Neural crest cell (in vitro differentiated cells): Measurements from ENCODE around the gene LYPD4. TPM values are rescaled to one million over a fixed set of nuclear protein-coding genes. Genes with fewer than 3 reads are reported as not detected.

ENCODE experiments used
- DNase-seq: peaks from one replicate; pipeline ENCODE4 v3.0.0; 2021; ENCODE audit warnings: low read depth, mixed read lengths, low spot score
- H3K27ac Mint-ChIP-seq: one replicate; pipeline ENCODE4 v1.8.0; 2021; ENCODE audit warnings: mild to moderate bottlenecking, mixed read lengths; ENCODE audit not compliant: unreplicated experiment
- H3K27me3 Mint-ChIP-seq: 2 replicates; pipeline ENCODE4 v1.8.0; 2021; ENCODE audit warnings: low read depth, mild to moderate bottlenecking, mixed read lengths
- H3K36me3 Mint-ChIP-seq: 2 replicates; pipeline ENCODE4 v1.8.0; 2021; ENCODE audit warnings: low read depth, mild to moderate bottlenecking, mixed read lengths
- H3K4me1 Mint-ChIP-seq: 2 replicates; pipeline ENCODE4 v1.8.0; 2021; ENCODE audit warnings: mixed read lengths
- H3K4me3 Mint-ChIP-seq: one replicate; pipeline ENCODE4 v1.8.0; 2021; ENCODE audit warnings: mild to moderate bottlenecking, mixed read lengths
- H3K9me3 Mint-ChIP-seq: 2 replicates; pipeline ENCODE4 v1.8.0; 2021; ENCODE audit warnings: mixed read lengths
- CTCF ChIP-seq: fragments of 200-600 bp; sonication (generic); conservative IDR thresholded peaks from 2 replicates; pipeline ENCODE4 v1.5.0; 2021; ENCODE audit warnings: antibody characterized with exemption, mild to moderate bottlenecking
- total RNA-seq: library from RNA; stranded (reverse); gene quantifications from 2 replicates; pipeline ENCODE4 v1.2.1, GENCODE V29; 2021

LYPD4 gene
- total RNA-seq, 1 donor from 2014 or later, result not detected

- no peak for TF ChIP-seq CTCF
- Mint-ChIP-seq H3K27me3 (peaks cover 30% of the 10 kb centered on the region), H3K27ac (peak within 1 kb of the TSS; percentile 6), H3K36me3 (no peaks in the 10 kb centered on the region), H3K9me3 (no peaks in the 10 kb centered on the region), H3K4me3 (peak within 1 kb of the TSS; percentile 98), H3K4me1 (peaks cover 36% of the 10 kb centered on the region)
- no peak for DNase-seq
Measured at GRCh38 chr19:41882568-41883462, 38.3 kb upstream of the LYPD4 start, which contains the start of gene ARHGEF1. TSS of gene ARHGEF1 (plus strand) at chr19:41883184. CDS start at chr19:41888083, 4,899 bp downstream.

- no peaks in the 10 kb centered on the region for H3K36me3 Mint-ChIP-seq
- peaks cover 22% of the 10 kb centered on the region for H3K4me1 Mint-ChIP-seq
- TF ChIP-seq CTCF, result no peak
- H3K27ac Mint-ChIP-seq, result no peak overlapping the region
- peak overlapping the region; percentile 76 for H3K4me3 Mint-ChIP-seq
- peaks cover 37% of the 10 kb centered on the region for H3K27me3 Mint-ChIP-seq
- no peaks in the 10 kb centered on the region for H3K9me3 Mint-ChIP-seq
- no peak for DNase-seq
Measured at GRCh38 chr19:41880329-41880708, 35.8 kb upstream of the LYPD4 start.

- Mint-ChIP-seq H3K4me3 (peak overlapping the region; percentile 76), H3K36me3 (no peaks in the 10 kb centered on the region), H3K9me3 (no peaks in the 10 kb centered on the region), H3K4me1 (peaks cover 18% of the 10 kb centered on the region), H3K27me3 (peaks cover 37% of the 10 kb centered on the region), H3K27ac (no peak overlapping the region)
- no peak for TF ChIP-seq CTCF
- no peak for DNase-seq
Measured at GRCh38 chr19:41879670-41880328, 35.3 kb upstream of the LYPD4 start.

GRCh38 chr19:41879080-41879479 is 34.6 kb upstream of the LYPD4 start:
- Mint-ChIP-seq H3K27me3 (peaks cover 37% of the 10 kb centered on the region), H3K27ac (no peak overlapping the region), H3K4me3 (no peak overlapping the region), H3K4me1 (peaks cover 15% of the 10 kb centered on the region), H3K9me3 (no peaks in the 10 kb centered on the region), H3K36me3 (no peaks in the 10 kb centered on the region)
- DNase-seq, result no peak
- TF ChIP-seq CTCF, result no peak

GRCh38 chr19:41877916-41878905 is 33.7 kb upstream of the LYPD4 start:
- no peak for DNase-seq
- H3K27ac Mint-ChIP-seq, result no peak overlapping the region
- H3K4me1 Mint-ChIP-seq, result peaks cover 10% of the 10 kb centered on the region
- H3K4me3 Mint-ChIP-seq, result peak overlapping the region; percentile 44
- H3K9me3 Mint-ChIP-seq, result no peaks in the 10 kb centered on the region
- peaks cover 32% of the 10 kb centered on the region for H3K27me3 Mint-ChIP-seq
- no peak for TF ChIP-seq CTCF
- H3K36me3 Mint-ChIP-seq, result no peaks in the 10 kb centered on the region
